Erythroblast (primary cell): Measurements from ENCODE around the gene TMEM269.
"Not testable (repeated sequence)": the region's sequence is repeated elsewhere in the genome, so short reads cannot be mapped to it uniquely, and the experiment has no call there.

Experiments used
- DNase-seq, 2 experiments: peaks; one replicate each; lab custom pipeline; 2025; lab: John Stamatoyannopoulos, UW
- GATA1 ChIP-seq: IDR thresholded peaks from 2 replicates; pipeline ENCODE4 v1.6.1; 2011; ENCODE audit warnings: low read depth, mild to moderate bottlenecking, control low read depth, low read length, moderate library complexity
- POLR2A ChIP-seq: IDR thresholded peaks from 2 replicates; pipeline ENCODE4 v1.6.1; 2011; ENCODE audit warnings: mild to moderate bottlenecking, low read length

TMEM269 gene

DNA sequence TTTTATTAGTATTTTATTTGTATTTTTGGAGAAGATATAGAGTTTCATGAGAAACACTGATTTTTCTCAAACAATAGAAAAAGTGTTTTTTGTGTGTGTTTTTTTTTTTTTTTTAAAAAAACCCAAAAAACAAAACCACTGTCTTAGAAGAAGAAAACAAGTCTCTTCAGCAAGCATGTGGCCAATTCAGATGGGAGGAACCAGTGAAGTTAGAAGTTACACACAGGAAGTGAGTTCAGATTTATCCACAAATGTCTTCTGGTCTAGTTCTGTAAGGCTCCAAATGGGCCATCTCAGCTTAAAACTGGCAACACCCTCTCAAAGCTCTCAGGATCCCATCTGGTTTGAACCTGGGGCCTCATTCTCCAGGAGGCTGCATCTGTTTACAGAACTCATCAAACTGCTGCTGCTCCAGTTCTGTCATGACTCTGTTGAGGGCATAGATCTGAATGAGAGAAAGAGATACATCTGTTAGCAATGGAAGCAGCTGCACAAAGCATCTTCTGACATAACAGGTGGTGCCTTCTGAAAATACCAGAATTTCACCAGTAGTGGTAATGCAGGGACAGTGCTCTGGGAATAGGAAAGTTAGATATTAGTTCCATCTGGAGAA is 22.4 kb downstream of the TMEM269 start:
- TF ChIP-seq POLR2A (no peak), GATA1 (no peak)

DNA sequence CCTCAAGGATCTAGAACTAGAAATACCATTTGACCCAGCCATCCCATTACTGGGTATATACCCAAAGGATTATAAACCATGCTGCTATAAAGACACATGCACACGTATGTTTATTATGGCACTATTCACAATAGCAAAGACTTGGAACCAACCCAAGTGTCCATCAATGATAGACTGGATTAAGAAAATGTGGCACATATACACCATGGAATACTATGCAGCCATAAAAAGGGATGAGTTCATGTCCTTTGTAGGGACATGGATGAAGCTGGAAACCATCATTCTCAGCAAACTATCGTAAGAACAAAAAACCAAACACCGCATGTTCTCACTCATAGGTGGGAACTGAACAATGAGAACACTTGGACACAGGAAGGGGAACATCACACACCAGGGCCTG is 30.0 kb downstream of the TMEM269 start:
- not testable (repeated sequence) for DNase-seq

More for the DNA sequence above, 22.4 kb downstream of the TMEM269 start:
- no peak for DNase-seq

DNA sequence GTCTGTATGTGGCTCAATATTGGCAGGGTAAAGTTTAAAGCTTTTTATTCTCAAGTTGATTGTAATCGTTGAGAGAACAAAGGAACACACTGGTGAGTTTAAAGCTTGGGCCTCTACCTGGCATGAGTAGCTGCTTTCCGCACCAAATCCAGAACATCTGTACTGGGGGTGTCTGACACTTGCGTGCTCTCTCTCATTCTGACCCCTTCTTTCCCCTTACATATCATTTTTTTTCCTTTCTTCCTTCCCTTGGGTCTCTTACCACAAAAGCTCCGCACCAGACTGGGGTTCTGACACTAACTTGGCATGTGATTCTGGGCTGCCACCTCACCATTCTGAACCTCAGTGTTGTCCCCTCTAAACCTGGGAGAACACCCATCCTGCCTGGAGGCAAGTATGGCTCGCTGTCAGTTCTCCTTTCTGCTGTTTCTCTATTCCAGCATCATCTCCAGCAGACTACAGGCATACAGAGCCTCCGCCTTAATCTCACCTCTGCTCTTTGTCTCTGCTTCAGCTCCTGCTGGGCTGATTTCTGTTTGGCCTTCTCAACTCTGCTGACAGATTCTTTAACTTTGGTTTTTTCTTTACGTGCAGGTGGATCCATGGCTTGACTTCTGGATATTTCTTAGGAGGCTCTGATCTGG is 31.3 kb downstream of the TMEM269 start:
- peak; percentile 42 to 55 for DNase-seq
- no peak for TF ChIP-seq POLR2A
- no peak for TF ChIP-seq GATA1

DNA sequence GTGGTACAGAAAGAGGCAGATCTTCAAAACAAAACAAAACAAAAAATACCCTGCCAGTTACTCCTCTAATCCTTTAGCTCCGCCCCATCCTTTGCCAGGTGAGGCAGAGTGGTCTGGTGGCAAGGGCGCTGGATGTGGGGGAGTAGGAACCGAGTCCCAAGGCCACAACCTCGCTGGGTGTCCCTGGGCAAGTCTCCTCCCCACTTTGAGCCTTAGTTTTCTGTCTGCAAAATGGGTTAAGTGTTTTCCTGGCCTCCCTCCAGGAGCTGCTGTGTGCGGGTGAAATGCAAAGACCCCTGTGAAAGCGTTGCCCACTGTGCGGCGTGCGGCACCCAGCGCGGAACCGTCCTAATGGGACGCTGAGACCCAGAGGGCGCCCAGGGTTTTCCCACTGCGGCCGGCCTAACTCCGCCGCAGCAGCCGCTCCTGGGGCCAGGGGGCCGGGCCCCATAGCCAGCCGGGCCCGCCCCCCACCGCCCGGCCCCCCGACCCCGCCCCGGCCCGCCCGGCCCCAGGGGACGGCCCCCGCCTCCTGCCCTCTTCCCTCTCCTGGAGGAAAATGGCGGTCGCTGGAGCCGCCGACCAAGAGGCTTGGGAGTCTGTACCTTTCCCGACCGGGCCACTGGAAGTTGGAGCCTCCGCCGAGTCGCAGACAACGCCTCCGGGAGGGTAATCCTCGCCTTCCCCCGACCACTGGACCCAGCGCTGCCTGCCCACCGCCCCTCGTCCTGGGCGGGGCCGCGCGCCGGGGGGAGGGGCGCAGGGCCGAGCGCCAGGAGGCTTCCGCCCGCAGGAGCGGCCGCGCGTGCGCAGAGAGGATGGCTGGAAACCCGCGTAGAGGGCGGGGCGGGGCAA is 32.0 kb downstream of the TMEM269 start, which contains the start of the genes ERMAP and SVBP:
Gene ERMAP, plus strand, starts transcription at position 538 of the 855 bp plus-strand sequence. CDS start 13,327 bp downstream, outside the sequence.
Gene SVBP, minus strand, starts transcription at position 813 of the 855 bp plus-strand sequence. CDS start 853 bp downstream, outside the sequence.
- no peak for TF ChIP-seq GATA1
- peak; percentile 56 for TF ChIP-seq POLR2A
- peak; percentile 91 to 97 for DNase-seq

DNA sequence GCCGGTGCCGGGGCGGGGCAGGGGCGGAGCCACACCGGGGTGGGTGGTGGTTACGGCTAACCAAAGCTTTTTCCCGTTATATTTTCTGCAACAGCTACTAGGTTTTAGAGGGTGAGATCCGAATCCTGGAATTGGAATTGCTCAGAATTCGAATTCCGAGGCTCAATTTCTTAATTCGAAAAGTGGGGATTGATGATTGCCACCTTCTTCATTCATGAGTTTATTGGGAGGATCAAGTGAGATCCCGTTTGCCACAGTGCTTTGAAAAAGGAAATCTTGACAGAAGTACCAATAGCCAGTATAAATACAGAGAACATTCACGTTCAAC is 32.6 kb downstream of the TMEM269 start:
- DNase-seq: no peak

DNA sequence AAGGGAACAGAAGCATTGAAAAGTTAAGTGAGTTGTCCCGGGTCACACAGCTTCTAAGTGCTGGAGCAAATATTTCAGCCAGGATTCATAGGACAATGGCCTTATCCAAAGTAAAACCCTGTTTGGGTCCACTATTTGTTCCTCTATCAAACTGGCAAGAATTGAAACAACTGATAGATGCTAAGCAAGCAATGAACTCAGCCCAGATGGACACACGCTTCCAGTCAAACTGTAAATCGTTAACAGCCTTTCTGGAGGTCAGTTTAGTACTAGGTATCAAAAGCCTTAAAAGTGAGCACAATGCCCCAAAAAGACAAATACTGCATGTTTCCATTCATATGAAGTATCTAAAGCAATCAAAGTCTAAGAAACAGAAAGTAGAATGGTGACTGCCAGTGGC is 33.2 kb downstream of the TMEM269 start:
- TF ChIP-seq POLR2A: no peak
- no peak for TF ChIP-seq GATA1
- DNase-seq: peak in 1 of 2 experiments; percentile 45

More for the DNA sequence above, 32.6 kb downstream of the TMEM269 start:
- TF ChIP-seq POLR2A (no peak), GATA1 (no peak)

DNA sequence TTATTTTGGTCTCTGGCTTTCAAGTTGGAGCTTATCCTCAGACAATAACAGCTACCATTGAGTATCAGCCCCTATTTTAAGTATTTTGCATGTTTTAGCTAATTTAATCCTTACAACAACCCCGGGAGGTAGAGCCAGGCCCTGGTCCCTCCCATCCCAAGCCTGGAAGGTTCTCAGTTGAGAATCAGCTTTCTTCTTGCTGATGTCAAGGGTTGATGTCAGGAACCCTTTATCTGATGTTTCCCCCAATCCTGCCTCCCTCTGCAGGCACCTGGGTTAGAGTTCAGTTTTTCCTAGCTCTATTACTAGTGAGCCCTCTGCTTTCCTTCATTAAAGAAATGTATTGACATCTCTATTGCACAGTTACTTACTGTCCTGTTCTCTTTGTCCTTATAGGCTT is 36.0 kb downstream of the TMEM269 start:
- no peak for TF ChIP-seq GATA1
- no peak for TF ChIP-seq POLR2A
- peak in 1 of 2 experiments; percentile 32 for DNase-seq

DNA sequence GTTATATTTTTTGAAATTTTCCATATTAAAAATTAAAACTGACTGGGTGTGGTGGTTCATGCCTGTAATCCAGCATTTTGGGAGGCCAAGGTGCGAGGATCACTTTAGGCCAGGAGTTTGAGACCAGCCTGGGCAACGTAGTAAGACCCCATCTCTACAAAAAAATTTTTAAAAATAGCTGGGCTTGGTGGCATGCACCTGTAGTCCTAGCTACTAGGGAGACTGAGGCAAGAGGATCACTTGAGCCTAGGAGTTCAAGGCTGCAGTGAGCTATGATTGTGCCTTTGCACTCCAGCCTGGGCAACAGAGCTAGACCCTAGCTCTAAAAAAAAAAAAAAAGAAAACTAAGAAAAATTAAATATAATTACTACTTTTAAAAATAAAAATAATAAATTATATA is 36.9 kb downstream of the TMEM269 start:
- DNase-seq: no peak
- TF ChIP-seq GATA1: no peak
- no peak for TF ChIP-seq POLR2A

DNA sequence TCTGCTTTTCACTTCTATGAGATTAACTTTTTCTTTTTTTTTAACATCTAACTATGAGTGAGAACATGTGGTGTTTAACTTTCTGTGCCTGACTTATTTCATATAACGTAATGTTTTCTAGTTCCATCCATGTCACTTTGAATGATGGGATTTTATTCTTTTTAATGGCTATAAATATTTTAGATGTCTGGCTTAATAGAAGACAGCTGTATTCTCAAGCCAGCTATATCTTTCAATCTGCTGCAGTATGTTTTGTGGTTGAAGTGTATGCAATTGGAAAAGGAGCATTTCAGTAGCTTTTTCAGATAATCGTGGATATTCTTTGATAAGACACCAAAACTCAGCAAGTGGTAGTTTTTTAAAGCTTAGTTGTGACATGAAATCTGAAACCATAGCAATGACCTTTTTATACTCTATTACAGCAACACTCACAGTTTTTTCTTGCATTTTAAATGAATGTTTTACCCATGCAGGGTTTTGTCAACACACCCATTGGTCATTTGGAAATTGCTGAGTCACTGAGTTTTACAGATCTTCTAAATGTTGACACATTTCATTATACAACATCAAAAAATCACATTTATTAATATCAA is 38.1 kb downstream of the TMEM269 start:
- peak; percentile 68 to 75 for DNase-seq
- TF ChIP-seq POLR2A (no peak), GATA1 (no peak)

DNA sequence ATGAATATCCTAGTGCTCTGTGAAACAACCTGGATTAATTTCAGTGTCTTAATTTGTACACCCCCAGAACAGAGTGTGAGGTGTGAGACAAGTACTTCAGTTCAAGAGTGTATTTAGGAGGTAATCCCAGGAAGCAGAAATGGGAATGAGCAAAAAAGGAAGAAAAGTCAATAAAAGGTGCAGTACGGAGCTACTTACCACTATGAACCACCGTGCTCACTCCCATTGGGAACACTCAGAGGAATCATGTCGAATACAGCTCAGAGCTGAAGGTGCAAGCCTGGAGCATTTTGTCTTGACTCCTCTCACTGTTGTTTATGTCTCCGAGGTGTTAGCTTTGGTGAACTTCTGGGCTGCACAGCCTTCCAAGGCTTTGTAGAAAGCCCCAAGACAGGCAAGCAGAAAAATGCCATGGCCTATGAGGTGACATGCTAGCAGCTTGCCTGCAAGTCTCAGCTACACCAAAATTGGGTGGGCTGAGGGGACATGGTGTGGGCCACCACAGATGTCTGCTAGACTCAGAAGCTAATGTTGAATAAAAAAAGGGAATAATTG is 39.8 kb downstream of the TMEM269 start:
- DNase-seq: no peak
- TF ChIP-seq POLR2A (no peak), GATA1 (no peak)

DNA sequence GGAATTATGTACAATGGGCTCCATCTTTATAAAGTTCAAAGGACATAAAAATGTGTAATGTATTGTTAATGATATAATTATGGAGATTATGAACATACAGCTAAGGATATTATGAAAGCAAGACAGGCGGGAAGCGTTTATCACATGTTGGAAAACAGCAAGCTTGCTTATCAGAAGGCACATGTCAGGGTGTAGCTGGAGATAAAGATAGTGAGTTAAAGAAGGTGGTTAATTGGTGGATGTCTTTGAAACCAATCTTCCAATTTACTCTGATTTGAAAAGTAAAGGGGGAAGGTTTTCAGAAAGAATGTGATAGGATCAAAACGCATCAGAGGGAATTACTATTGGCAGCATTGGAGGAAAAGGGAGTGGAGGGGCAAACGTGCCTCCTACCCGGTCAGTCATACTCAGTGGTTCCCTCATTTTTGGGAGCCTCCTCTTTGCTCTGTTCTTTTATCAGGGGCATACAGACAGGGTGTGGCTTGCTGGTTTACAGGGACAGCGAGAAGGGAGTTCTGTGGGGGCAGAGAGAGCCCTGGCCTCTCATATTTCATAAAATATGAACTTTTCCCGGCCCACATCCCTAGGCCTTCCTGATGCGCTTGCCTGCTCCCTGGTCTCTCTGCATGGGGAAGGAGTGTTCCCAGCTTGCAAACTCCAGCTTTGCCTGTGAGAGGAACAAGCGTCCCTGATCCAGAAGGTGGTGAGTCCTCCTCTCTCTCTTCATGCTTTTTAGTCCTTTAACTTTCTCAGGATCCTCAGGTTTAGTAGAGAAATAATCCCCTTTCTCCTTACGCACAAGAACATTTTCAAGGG is 40.5 kb downstream of the TMEM269 start:
- peak; percentile 94 to 97 for DNase-seq
- TF ChIP-seq POLR2A (peak; percentile 85), GATA1 (peak; percentile 79)

DNA sequence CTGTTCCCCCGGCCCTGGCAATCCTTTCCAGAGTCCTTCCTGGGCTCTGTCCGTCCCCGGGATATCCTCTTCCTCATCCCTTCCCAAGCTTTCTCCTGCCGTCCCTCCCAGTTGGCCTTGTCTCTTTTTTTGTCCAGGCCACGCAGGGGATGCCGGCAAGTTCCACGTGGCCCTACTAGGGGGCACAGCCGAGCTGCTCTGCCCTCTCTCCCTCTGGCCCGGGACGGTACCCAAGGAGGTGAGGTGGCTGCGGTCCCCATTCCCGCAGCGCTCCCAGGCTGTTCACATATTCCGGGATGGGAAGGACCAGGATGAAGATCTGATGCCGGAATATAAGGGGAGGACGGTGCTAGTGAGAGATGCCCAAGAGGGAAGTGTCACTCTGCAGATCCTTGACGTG is 45.8 kb downstream of the TMEM269 start:
- TF ChIP-seq GATA1: no peak
- no peak for TF ChIP-seq POLR2A
- DNase-seq: no peak
